NOMO-1 treated with DMSO at 0.1 percent for 48 hours (cell line): Measurements from ENCODE around the gene TSSK3.

Source experiments
- DNase-seq: peaks from one replicate; lab custom pipeline; 2025; ENCODE audit not compliant: unreplicated experiment; lab: John Stamatoyannopoulos, UW

TSSK3 gene

GRCh38 chr1:32361308-32361673 is 1.0 kb upstream of the TSSK3 start:
- DNase-seq: no peak

GRCh38 chr1:32361674-32362473 is 465 bp upstream of the TSSK3 start:
- no peak for DNase-seq

GRCh38 chr1:32363713-32364112 is 1.4 kb downstream of the TSSK3 start:
- DNase-seq: no peak

GRCh38 chr1:32364836-32365235 is 2.5 kb downstream of the TSSK3 start:
- no peak for DNase-seq

GRCh38 chr1:32365445-32365844 is 3.1 kb downstream of the TSSK3 start:
- DNase-seq: no peak

GRCh38 chr1:32367912-32368635 is 5.7 kb downstream of the TSSK3 start:
- DNase-seq: no peak

- peak; percentile 49 for DNase-seq
These were observed 9.9 kb downstream of the TSSK3 start for GRCh38 chr1:32372149-32372756.

GRCh38 chr1:32373996-32374592 is 11.8 kb downstream of the TSSK3 start:
- DNase-seq: no peak

GRCh38 chr1:32376199-32376598 is 13.9 kb downstream of the TSSK3 start:
- DNase-seq: no peak

GRCh38 chr1:32377541-32378220 is 15.3 kb downstream of the TSSK3 start:
- DNase-seq: no peak

GRCh38 chr1:32380057-32380456 is 17.7 kb downstream of the TSSK3 start:
- no peak for DNase-seq

GRCh38 chr1:32386676-32387392 is 24.5 kb downstream of the TSSK3 start:
- DNase-seq: no peak

GRCh38 chr1:32388641-32389040 is 26.3 kb downstream of the TSSK3 start:
- DNase-seq: no peak

- no peak for DNase-seq
These were observed 28.8 kb downstream of the TSSK3 start for GRCh38 chr1:32390904-32391870.

GRCh38 chr1:32392325-32392724 is 30.0 kb downstream of the TSSK3 start:
- no peak for DNase-seq

GRCh38 chr1:32393136-32393535 is 30.8 kb downstream of the TSSK3 start:
- DNase-seq: no peak

GRCh38 chr1:32393832-32394140 is 31.4 kb downstream of the TSSK3 start:
- peak; percentile 20 for DNase-seq

- peak; percentile 100 for DNase-seq
These were observed 32.0 kb downstream of the TSSK3 start, which contains the start of gene BSDC1 for GRCh38 chr1:32394141-32394889. TSS of gene BSDC1 (minus strand) at chr1:32394441. CDS start at chr1:32394414, 27 bp downstream.
